ENCODE measurements around the gene LILRB1.
A peak's percentile ranks its signal among the peaks of the same experiment; 100 is the strongest.
"Not testable (repeated sequence)": the region's sequence is repeated elsewhere in the genome, so short reads cannot be mapped to it uniquely, and the experiment has no call there.

LILRB1 gene

GRCh38 chr19:54630262-54630661, at the start of gene LILRB1:
Gene LILRB1 (plus strand): TSS chr19:54630484. CDS start chr19:54631074, 590 bp downstream.
- DNase-seq, result peak in 1 of 2 donors; percentile 24

GRCh38 chr19:54586397-54586796, 43.9 kb upstream of the LILRB1 start:
- no peak for DNase-seq

GRCh38 chr19:54587026-54587425, 43.3 kb upstream of the LILRB1 start:
- no peak for DNase-seq

GRCh38 chr19:54593445-54593844, 36.8 kb upstream of the LILRB1 start, which contains the start of gene LILRA1:
Gene LILRA1 (plus strand): TSS chr19:54593632. CDS start chr19:54594245, 613 bp downstream.
- DNase-seq, result not testable (repeated sequence)

- not testable (repeated sequence) for DNase-seq
Observed at GRCh38 chr19:54593931-54594626, 36.2 kb upstream of the LILRB1 start.

GRCh38 chr19:54594737-54595136, 35.5 kb upstream of the LILRB1 start:
- DNase-seq, result no peak

GRCh38 chr19:54595680-54596436, 34.4 kb upstream of the LILRB1 start:
- DNase-seq, result not testable (repeated sequence)

- no peak for DNase-seq
Observed at GRCh38 chr19:54600212-54600611, 30.1 kb upstream of the LILRB1 start.

GRCh38 chr19:54606230-54606629, 24.1 kb upstream of the LILRB1 start:
- peak in 1 of 2 donors; percentile 21 for DNase-seq

- peak; percentile 18 to 65 for DNase-seq
Observed at GRCh38 chr19:54606891-54607784, 23.1 kb upstream of the LILRB1 start.

GRCh38 chr19:54607785-54608150, 22.5 kb upstream of the LILRB1 start:
- DNase-seq, result no peak

GRCh38 chr19:54608205-54608604, 22.1 kb upstream of the LILRB1 start:
- DNase-seq, result no peak

GRCh38 chr19:54608792-54609191, 21.5 kb upstream of the LILRB1 start:
- no peak for DNase-seq

GRCh38 chr19:54609356-54609791, 20.9 kb upstream of the LILRB1 start:
- DNase-seq, result no peak

- DNase-seq, result no peak
Observed at GRCh38 chr19:54612428-54612827, 17.9 kb upstream of the LILRB1 start.

- no peak for DNase-seq
Observed at GRCh38 chr19:54614726-54615125, 15.6 kb upstream of the LILRB1 start.

GRCh38 chr19:54616057-54616456, 14.2 kb upstream of the LILRB1 start:
- no peak for DNase-seq

GRCh38 chr19:54616821-54617560, 13.3 kb upstream of the LILRB1 start:
- DNase-seq, result peak in 1 of 2 donors; percentile 36

GRCh38 chr19:54620464-54620863, 9.8 kb upstream of the LILRB1 start:
- no peak for DNase-seq

GRCh38 chr19:54622431-54622830, 7.9 kb upstream of the LILRB1 start:
- DNase-seq, result no peak

- peak in 1 of 2 donors; percentile 27 for DNase-seq
Observed at GRCh38 chr19:54624234-54624633, 6.0 kb upstream of the LILRB1 start.

Measured in CD4-positive, alpha-beta T cell treated with Interleukin-4 for 1 hour (primary cell).